SH-SY5Y (cell line): ENCODE measurements around the gene DYRK1A.

Experiments used
- GATA2 ChIP-seq: IDR thresholded peaks from 2 replicates; pipeline ENCODE4 v1.6.1; 2011; ENCODE audit warnings: mild to moderate bottlenecking, low read depth, low read length
- GATA3 ChIP-seq: IDR thresholded peaks from 2 replicates; pipeline ENCODE4 v1.6.1; 2011; ENCODE audit warnings: low read depth, mild to moderate bottlenecking, low read length, moderate library complexity

DNA sequence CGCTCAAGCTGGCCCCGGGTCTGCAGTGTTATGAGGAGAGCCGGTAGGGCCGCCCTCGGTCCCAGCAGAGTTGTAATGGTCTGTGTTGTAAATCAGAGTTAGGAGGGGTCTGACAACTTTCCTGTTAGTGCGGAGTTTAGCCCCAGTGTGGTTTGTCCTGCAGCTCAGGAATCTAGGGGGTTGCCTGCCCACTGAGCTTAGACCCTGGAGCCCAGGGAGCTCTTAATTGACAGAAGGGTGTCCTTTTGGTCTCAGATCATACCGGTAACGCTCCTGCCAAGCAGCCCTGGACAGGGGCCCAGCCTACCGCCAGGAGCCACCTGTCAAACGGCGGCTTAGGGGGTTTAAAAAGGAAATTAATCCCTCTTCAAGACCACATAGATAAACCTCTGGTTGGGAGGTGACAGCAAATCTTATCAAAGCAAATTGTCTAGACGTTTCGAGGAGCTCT, 164.4 kb downstream of the DYRK1A start:
- TF ChIP-seq GATA3 (no peak), GATA2 (no peak)
